HEK293 (cell line): ENCODE results near the gene PPM1F.

ENCODE experiments used
- CTCF ChIA-PET: fragments of 350-600 bp; formaldehyde crosslinking; extraction: SDS; loops from one replicate; lab custom pipeline; 2021; ENCODE audit warnings: antibody characterized with exemption; lab: Yijun Ruan, JAX
- POLR2A ChIA-PET: fragments of 300-600 bp; formaldehyde crosslinking; extraction: SDS; loops from one replicate; lab custom pipeline; 2020; ENCODE audit warnings: antibody characterized with exemption, inconsistent platforms; lab: Yijun Ruan, JAX
- H3K27ac ChIP-seq: fragments of 200-500 bp; sonication (Bioruptor generic); 2 replicates; pipeline ENCODE4 v1.5.1; 2014; ENCODE audit warnings: low read depth, low read length, control low read depth, inconsistent platforms; ENCODE audit errors: extremely low read depth
- H3K36me3 ChIP-seq, 2 experiments: fragments of 200-500 bp in 1 of 2; sonication (Bioruptor generic) in 1 of 2; 1 replicate in 1 of 2; 2 replicates in 1 of 2; pipeline ENCODE4 v1.5.1; 2014 to 2017; ENCODE audit warnings: inconsistent platforms in 2 of 2, low read length in 2 of 2; ENCODE audit not compliant: control insufficient read depth in 2 of 2, insufficient read depth in 1 of 2
- H3K4me1 ChIP-seq: fragments of 200-500 bp; sonication (Bioruptor generic); 2 replicates; pipeline ENCODE4 v1.5.1; 2014; ENCODE audit warnings: mild to moderate bottlenecking, low read length, inconsistent platforms; ENCODE audit not compliant: control insufficient read depth, insufficient read depth
- H3K4me3 ChIP-seq: 2 replicates; pipeline ENCODE4 v1.5.1; 2011; ENCODE audit warnings: low read depth, mild to moderate bottlenecking, control low read depth, low read length, moderate library complexity
- H3K9me3 ChIP-seq: fragments of 200-500 bp; sonication (Bioruptor generic); 2 replicates; pipeline ENCODE4 v1.5.1; 2014; ENCODE audit warnings: low read depth, low read length, inconsistent platforms; ENCODE audit not compliant: control insufficient read depth, insufficient read depth
- BCL11A ChIP-seq: fragments of 450-650 bp; formaldehyde crosslinking; IDR thresholded peaks from 2 replicates; pipeline ENCODE4 v1.5.1; 2016; ENCODE audit warnings: low read depth, missing biosample characterization, missing genetic modification characterization
- GLI4 ChIP-seq: fragments of 450-650 bp; formaldehyde crosslinking; IDR thresholded peaks from 2 replicates; pipeline ENCODE4 v1.5.1; 2016; ENCODE audit warnings: missing biosample characterization, missing genetic modification characterization
- GLIS1 ChIP-seq: fragments of 450-650 bp; formaldehyde crosslinking; IDR thresholded peaks from 2 replicates; pipeline ENCODE4 v1.5.1; 2016; ENCODE audit warnings: missing biosample characterization, missing genetic modification characterization
- PATZ1 ChIP-seq: fragments of 450-650 bp; formaldehyde crosslinking; IDR thresholded peaks from 2 replicates; pipeline ENCODE4 v1.5.1; 2016; ENCODE audit warnings: missing biosample characterization, missing genetic modification characterization
- PBX3 ChIP-seq: sonication (generic); formaldehyde crosslinking; IDR thresholded peaks from 2 replicates; pipeline ENCODE4 v1.8.1; 2022; ENCODE audit warnings: mild to moderate bottlenecking, moderate library complexity, missing genetic modification reagents
- PRDM1 ChIP-seq: fragments of 450-650 bp; formaldehyde crosslinking; IDR thresholded peaks from 2 replicates; pipeline ENCODE4; 2016; ENCODE audit warnings: missing biosample characterization, missing genetic modification characterization
- SALL2 ChIP-seq: fragments of 450-650 bp; formaldehyde crosslinking; IDR thresholded peaks from 2 replicates; pipeline ENCODE4 v1.5.0; 2017; ENCODE audit warnings: missing biosample characterization, mild to moderate bottlenecking, missing genetic modification characterization, borderline replicate concordance
- ZBTB20 ChIP-seq: fragments of 450-650 bp; formaldehyde crosslinking; IDR thresholded peaks from 2 replicates; pipeline ENCODE4 v1.5.1; 2016; ENCODE audit warnings: missing biosample characterization, missing genetic modification characterization
- ZBTB7A ChIP-seq: fragments of 450-650 bp; formaldehyde crosslinking; IDR thresholded peaks from 2 replicates; pipeline ENCODE4 v1.5.1; 2016; ENCODE audit warnings: low read depth, missing biosample characterization, missing genetic modification characterization
- ZEB2 ChIP-seq: fragments of 450-650 bp; formaldehyde crosslinking; IDR thresholded peaks from 2 replicates; pipeline ENCODE4 v1.5.1; 2016; ENCODE audit warnings: missing biosample characterization, missing genetic modification characterization
- ZIC2 ChIP-seq: fragments of 450-650 bp; formaldehyde crosslinking; IDR thresholded peaks from 2 replicates; pipeline ENCODE4 v1.5.1; 2016; ENCODE audit warnings: missing biosample characterization, missing genetic modification characterization
- ZNF138 ChIP-seq: fragments of 450-650 bp; formaldehyde crosslinking; IDR thresholded peaks from 2 replicates; pipeline ENCODE4 v1.5.1; 2016; ENCODE audit warnings: missing biosample characterization, missing genetic modification characterization, borderline replicate concordance
- ZNF148 ChIP-seq: fragments of 450-650 bp; formaldehyde crosslinking; IDR thresholded peaks from 2 replicates; pipeline ENCODE4 v1.5.0; 2017; ENCODE audit warnings: missing biosample characterization, missing genetic modification characterization, borderline replicate concordance
- ZNF169 ChIP-seq: fragments of 450-650 bp; formaldehyde crosslinking; IDR thresholded peaks from 2 replicates; pipeline ENCODE4 v1.5.1; 2016; ENCODE audit warnings: missing biosample characterization, missing genetic modification characterization
- ZNF174 ChIP-seq: fragments of 450-650 bp; formaldehyde crosslinking; IDR thresholded peaks from 2 replicates; pipeline ENCODE4 v1.5.0; 2017; ENCODE audit warnings: missing biosample characterization, mild to moderate bottlenecking, missing genetic modification characterization
- ZNF391 ChIP-seq: fragments of 450-650 bp; formaldehyde crosslinking; IDR thresholded peaks from 2 replicates; pipeline ENCODE4 v1.5.1; 2016; ENCODE audit warnings: low read depth, missing biosample characterization, missing genetic modification characterization, borderline replicate concordance
- ZNF510 ChIP-seq: fragments of 450-650 bp; formaldehyde crosslinking; IDR thresholded peaks from 2 replicates; pipeline ENCODE4 v1.5.1; 2018; ENCODE audit warnings: mild to moderate bottlenecking, missing genetic modification characterization, missing biosample characterization; ENCODE audit not compliant: insufficient replicate concordance
- ZNF514 ChIP-seq: fragments of 450-650 bp; formaldehyde crosslinking; IDR thresholded peaks from 2 replicates; pipeline ENCODE4 v1.5.1; 2016; ENCODE audit warnings: missing biosample characterization, missing genetic modification characterization
- ZNF558 ChIP-seq: fragments of 450-650 bp; formaldehyde crosslinking; IDR thresholded peaks from 2 replicates; pipeline ENCODE4 v1.5.1; 2016; ENCODE audit warnings: missing biosample characterization, missing genetic modification characterization
- ZNF560 ChIP-seq: fragments of 450-650 bp; formaldehyde crosslinking; IDR thresholded peaks from 2 replicates; pipeline ENCODE4 v1.5.1; 2017; ENCODE audit warnings: missing biosample characterization, missing genetic modification characterization, borderline replicate concordance
- ZNF660 ChIP-seq: fragments of 450-650 bp; IDR thresholded peaks from 2 replicates; pipeline ENCODE4 v1.5.1; 2018; ENCODE audit warnings: missing biosample characterization, mild to moderate bottlenecking, missing genetic modification characterization
- ZNF830 ChIP-seq: fragments of 450-650 bp; IDR thresholded peaks from 2 replicates; pipeline ENCODE4 v1.5.0; 2018; ENCODE audit warnings: missing biosample characterization, missing genetic modification characterization, low read depth, mild to moderate bottlenecking, moderate library complexity
- ZXDB ChIP-seq: fragments of 450-650 bp; formaldehyde crosslinking; IDR thresholded peaks from 2 replicates; pipeline ENCODE4 v1.5.1; 2016; ENCODE audit warnings: missing biosample characterization, missing genetic modification characterization
- TF ChIP-seq, protein P1 (sequence below): fragments of 450-650 bp; formaldehyde crosslinking; IDR thresholded peaks from 2 replicates; pipeline ENCODE4 v1.5.1; 2016; ENCODE audit warnings: missing biosample characterization, missing genetic modification characterization, low read depth
- TF ChIP-seq, protein P2 (sequence below): fragments of 450-650 bp; formaldehyde crosslinking; IDR thresholded peaks from 2 replicates; pipeline ENCODE4 v1.5.1; 2016; ENCODE audit warnings: missing biosample characterization, missing genetic modification characterization
- TF ChIP-seq, protein P3 (sequence below): fragments of 450-650 bp; formaldehyde crosslinking; IDR thresholded peaks from 2 replicates; pipeline ENCODE4 v1.5.1; 2017; ENCODE audit warnings: missing biosample characterization, missing genetic modification characterization

PPM1F gene

GRCh38 chr22:21984793-21985192, 32.1 kb upstream of the PPM1F start:
- CTCF ChIA-PET, result interaction anchor here (0.5 to 1.8 kb wide), 7 partner anchors 9 to 864 kb away, joined by 3 to 5 read pairs (median 4); no protein-coding TSS in a partner anchor
- H3K36me3 ChIP-seq, result peaks cover 0 to 16% of the 10 kb centered on the region in 2 experiments; a peak in 1 of 3 replicates
- POLR2A ChIA-PET, result no interaction called here

DNA sequence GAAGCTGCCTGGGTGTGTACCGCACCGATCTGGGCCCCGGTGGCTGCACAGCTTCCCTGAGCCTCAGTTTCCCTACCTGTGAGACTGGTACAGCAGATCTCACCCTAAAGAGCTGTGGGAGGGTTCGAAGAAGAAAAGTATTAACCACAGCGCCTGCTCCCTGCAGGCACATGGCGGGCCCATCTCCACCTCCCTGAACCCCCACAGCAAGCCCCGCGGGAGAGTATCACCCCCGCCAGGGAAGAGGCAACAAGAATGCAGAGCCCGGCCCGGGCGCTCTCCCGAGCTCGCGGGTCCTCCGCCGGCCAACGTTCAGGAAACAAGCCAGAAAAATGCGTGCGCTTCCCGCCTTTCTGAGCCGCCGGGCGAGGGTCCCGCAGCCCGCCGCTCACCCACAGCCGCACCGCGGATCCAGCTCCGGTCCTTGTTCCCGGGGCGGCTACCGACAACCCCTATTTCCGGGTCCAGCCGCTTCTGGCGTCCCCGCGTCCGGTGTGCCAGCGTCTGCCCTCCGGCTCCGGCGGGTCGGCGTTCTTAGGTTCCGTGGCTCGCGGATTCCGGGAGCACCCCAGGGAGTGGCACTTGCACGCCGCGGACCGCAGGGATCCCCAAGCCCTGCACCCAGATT, 29.8 kb upstream of the PPM1F start, which contains the start of gene TOP3B:
TOP3B (minus strand) TSS at position 450 of the 628 bp plus-strand sequence. CDS start 7,078 bp downstream, outside the sequence.
- peak within 1 kb of the TSS; percentile 48; the same call in 1 of the 2 replicates for H3K27ac ChIP-seq
- no peaks in the 10 kb centered on the region for H3K9me3 ChIP-seq
- H3K4me3 ChIP-seq, result peak within 1 kb of the TSS; percentile 96
- POLR2A ChIA-PET, result interaction anchor here (0.5 to 1.4 kb wide), 9 partner anchors 8 to 290 kb away, joined by 3 to 11 read pairs (median 3); partner anchors contain the start of gene PPM1F
- CTCF ChIA-PET, result interaction anchor here (0.6 to 4.3 kb wide), 8 partner anchors 10 to 315 kb away, joined by 3 to 47 read pairs (median 3); partner anchors contain the start of gene PPM1F
- no peaks in the 10 kb centered on the region for H3K4me1 ChIP-seq
- H3K36me3 ChIP-seq, result peaks cover 0 to 32% of the 10 kb centered on the region in 2 experiments; a peak in 1 of 3 replicates
- TF ChIP-seq ZEB2 (tag by site-specific recombination) (peak; percentile 92; the same call in 1 of the 2 replicates), ZXDB (tag by site-specific recombination) (peak; percentile 94), ZNF391 (peak; percentile 93; the same call in 1 of the 2 replicates), ZNF560 (tag by site-specific recombination) (no peak), ZNF174 (no peak), ZBTB7A (tag by site-specific recombination) (peak; percentile 93), PATZ1 (peak; percentile 68), ZNF558 (tag by site-specific recombination) (0 out of 2 replicates have a peak, but pooled peaks have one; percentile 28), GLIS1 (peak; percentile 60; the same call in 1 of the 2 replicates), ZNF514 (no peak), BCL11A (tag by site-specific recombination) (no peak), ZNF169 (tag by site-specific recombination) (no peak), ZNF830 (tag by site-specific recombination) (no peak), PBX3 (CRISPR knock-in tag) (peak; percentile 90; the same call in 1 of the 2 replicates), GLI4 (tag by site-specific recombination) (peak; percentile 96; the same call in 1 of the 2 replicates), ZNF660 (peak; percentile 99), ZNF148 (tag by site-specific recombination) (peak; percentile 96), PRDM1 (tag by site-specific recombination) (no peak), ZBTB20 (tag by site-specific recombination) (peak; percentile 82)
- TF ChIP-seq, protein P1, sequence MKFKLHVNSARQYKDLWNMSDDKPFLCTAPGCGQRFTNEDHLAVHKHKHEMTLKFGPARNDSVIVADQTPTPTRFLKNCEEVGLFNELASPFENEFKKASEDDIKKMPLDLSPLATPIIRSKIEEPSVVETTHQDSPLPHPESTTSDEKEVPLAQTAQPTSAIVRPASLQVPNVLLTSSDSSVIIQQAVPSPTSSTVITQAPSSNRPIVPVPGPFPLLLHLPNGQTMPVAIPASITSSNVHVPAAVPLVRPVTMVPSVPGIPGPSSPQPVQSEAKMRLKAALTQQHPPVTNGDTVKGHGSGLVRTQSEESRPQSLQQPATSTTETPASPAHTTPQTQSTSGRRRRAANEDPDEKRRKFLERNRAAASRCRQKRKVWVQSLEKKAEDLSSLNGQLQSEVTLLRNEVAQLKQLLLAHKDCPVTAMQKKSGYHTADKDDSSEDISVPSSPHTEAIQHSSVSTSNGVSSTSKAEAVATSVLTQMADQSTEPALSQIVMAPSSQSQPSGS (tag by site-specific recombination), result no peak

More at GRCh38 chr22:21984793-21985192, 32.1 kb upstream of the PPM1F start:
- Histone ChIP-seq H3K4me3 (no peak overlapping the region), H3K4me1 (no peaks in the 10 kb centered on the region), H3K27ac (no peak overlapping the region)
- TF ChIP-seq, protein P2, sequence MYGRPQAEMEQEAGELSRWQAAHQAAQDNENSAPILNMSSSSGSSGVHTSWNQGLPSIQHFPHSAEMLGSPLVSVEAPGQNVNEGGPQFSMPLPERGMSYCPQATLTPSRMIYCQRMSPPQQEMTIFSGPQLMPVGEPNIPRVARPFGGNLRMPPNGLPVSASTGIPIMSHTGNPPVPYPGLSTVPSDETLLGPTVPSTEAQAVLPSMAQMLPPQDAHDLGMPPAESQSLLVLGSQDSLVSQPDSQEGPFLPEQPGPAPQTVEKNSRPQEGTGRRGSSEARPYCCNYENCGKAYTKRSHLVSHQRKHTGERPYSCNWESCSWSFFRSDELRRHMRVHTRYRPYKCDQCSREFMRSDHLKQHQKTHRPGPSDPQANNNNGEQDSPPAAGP (tag by site-specific recombination), result no peak
- TF ChIP-seq, protein P3, sequence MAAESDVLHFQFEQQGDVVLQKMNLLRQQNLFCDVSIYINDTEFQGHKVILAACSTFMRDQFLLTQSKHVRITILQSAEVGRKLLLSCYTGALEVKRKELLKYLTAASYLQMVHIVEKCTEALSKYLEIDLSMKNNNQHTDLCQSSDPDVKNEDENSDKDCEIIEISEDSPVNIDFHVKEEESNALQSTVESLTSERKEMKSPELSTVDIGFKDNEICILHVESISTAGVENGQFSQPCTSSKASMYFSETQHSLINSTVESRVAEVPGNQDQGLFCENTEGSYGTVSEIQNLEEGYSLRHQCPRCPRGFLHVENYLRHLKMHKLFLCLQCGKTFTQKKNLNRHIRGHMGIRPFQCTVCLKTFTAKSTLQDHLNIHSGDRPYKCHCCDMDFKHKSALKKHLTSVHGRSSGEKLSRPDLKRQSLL (tag by site-specific recombination), result no peak
- TF ChIP-seq ZNF138 (no peak), ZIC2 (tag by site-specific recombination) (no peak), SALL2 (tag by site-specific recombination) (no peak), ZNF510 (tag by site-specific recombination) (no peak)
- TF ChIP-seq, all 188 proteins: peak for 0
- no peaks in the 10 kb centered on the region for H3K9me3 ChIP-seq
